HG03457 (cell line): ENCODE results near the gene EMID1.
A peak's percentile ranks its signal among the peaks of the same experiment; 100 is the strongest.

ENCODE experiments used
- ATAC-seq: cut with Tn5 transposase; IDR thresholded peaks from one replicate; pipeline ENCODE4 v1.9.1; 2021; ENCODE audit warnings: moderate number of reproducible peaks; ENCODE audit not compliant: unreplicated experiment

Gene EMID1

DNA sequence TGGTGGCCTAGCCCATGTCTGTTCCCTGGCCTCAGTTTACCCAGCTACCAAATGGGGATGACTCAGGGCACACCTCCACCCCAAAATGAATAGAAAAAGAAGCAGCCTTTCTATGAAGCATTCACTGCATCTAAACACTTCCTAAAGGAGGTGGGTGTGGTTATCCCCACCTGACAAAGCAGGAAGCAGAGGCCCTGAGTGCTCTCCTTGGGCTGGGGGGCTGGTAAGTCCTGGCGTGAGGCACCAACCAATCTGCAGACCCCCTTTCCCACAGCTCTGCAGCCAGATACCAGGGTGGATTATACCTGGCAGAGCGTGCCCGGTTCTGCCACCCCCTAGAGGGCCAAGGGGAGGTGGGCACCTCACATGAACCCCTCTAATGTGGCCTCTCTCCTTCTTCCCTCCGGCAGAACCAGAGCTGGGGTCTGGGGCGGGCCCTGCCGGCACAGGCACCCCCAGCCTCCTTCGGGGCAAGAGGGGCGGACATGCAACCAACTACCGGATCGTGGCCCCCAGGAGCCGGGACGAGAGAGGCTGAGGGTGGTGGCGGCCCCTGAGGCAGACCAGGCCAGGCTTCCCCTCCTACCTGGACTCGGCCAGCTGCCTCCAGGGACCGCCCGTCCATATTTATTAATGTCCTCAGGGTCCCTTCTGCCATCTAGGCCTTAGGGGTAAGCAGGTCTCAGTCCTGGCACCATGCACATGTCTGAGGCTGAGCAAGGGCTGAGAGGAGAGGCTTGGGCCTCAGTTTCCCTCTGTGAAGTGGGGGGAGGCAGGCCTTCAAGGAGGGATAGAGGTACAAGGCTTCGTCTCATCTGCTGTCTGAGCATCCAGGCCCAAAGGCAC is 52.9 kb downstream of the EMID1 start:
- no peak for ATAC-seq

GRCh38 chr22:29259253-29259899 is 53.7 kb downstream of the EMID1 start:
- ATAC-seq: no peak

DNA sequence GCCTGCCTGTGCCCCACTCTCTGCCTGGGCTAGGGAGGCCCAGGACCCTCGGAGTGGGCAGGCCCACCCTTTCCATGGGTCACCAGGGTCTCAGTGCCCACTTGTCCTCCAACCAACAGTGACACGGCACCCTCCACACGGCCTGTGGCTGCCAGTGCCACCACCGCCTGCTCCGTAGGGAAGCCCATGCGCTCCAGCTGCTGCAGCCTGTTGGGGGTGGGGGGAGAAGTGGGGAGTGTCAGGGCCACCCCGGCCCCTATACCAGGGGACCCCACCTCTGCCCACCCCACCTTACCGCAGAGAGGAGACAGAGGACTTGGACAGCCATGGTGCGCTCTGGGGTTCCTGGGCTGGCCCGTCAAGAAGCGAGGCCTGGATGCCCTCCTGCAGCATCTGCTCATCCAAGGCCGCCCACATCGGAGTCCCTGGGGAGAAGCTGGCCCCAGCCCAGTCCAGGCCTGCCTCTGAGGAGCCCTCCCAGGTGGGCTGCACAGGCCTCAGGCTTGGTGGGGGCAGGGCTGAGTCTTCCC is 54.4 kb downstream of the EMID1 start:
- no peak for ATAC-seq

DNA sequence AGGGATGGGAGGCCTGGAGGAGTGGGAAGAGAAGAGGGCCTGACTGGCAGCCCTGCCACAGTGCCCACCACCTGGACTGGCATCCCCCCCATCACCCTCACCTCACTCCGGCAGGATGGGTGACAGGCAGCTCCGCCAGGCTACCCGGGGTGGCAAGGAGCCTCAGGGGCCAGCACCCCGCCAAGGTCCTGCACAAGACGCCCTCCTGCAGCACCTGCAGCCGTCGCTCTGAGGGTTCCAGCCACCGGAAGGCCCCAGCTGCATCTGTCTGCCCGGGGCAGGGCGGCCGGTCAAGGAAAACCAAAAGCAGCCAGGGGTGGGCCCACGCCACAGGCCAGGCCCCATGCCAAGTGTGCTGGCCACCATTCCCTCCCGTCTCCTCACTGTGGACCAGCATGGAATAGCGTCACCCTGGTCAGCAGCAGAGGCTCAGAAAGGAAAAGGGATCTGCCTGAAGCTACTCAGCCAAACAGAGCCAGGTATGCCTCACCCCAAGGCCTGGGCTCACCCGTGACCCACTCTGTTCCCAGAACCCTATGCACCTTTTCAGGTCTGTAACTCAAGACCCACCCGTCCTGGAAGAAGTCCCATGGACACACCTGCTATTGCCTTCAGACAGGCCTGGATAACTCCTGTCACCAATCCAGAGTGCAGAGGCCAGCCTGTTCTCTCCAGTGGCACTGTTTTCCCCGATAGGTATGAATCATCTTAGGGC is 55.1 kb downstream of the EMID1 start:
- ATAC-seq: no peak

- ATAC-seq: no peak
Measured at GRCh38 chr22:29263791-29264276, 58.1 kb downstream of the EMID1 start.

GRCh38 chr22:29265305-29265704 is 59.6 kb downstream of the EMID1 start:
- no peak for ATAC-seq

DNA sequence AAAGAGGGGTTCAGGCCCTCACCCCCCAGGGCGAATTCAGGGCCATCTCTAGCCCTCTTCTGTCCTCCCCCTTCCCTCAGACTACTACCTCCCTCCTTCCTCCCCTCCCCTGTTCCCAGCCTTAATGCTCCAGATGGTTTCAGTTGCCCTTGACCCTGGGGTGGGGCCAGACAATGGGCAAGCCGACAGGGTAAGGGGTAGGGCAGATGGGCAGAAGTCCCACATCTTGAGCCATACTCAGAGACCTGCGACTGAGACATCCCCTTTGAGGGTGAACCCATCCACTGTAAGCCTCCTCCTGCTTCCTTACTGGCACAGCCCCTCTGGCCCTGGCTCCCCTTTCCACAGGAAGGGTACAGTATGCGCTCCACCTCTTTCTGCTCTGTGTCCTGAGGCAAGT is 60.2 kb downstream of the EMID1 start:
- ATAC-seq: no peak

DNA sequence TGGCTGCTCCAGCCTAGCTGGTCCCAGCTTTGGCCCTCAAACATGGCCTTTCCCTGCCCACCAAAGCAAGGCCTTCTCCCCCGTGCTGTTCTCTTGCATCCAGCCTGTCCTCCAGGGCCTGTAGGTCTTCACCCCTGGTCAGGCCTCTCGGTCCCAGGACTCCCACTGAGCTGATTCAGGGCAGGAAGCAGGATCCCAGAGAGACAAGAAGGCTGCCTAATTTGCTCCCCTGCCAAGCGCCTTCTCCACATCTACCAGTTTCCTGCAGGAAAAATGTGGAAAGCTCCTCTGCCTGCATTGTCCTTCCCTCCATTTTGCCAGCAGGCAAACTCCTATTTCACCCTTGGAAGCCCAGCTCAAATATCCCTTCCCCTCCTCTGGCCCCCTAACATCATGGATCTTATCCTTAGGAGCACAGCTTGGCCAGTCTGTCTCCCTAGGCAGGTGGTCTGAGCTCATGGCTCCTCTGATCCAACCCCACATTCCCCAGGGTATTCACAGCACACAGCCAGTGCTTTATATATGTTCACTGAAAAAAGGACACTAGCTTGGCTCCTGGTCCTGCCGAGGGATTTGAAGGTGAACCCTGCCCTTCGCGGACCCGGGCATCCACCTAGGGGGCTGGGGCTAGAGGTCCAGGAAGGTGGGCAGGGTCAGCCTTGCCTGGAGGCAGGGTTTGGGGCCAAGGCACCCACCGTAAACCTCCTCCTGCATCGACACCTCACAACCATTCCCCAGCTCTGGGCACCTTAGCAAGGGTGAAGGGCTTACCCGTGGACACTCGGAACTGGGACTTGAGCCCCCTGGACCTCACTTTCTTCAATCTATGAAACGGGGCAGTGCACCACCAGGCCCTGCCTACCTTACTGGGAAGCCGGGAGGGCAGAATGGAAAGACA is 61.1 kb downstream of the EMID1 start:
- ATAC-seq: no peak

DNA sequence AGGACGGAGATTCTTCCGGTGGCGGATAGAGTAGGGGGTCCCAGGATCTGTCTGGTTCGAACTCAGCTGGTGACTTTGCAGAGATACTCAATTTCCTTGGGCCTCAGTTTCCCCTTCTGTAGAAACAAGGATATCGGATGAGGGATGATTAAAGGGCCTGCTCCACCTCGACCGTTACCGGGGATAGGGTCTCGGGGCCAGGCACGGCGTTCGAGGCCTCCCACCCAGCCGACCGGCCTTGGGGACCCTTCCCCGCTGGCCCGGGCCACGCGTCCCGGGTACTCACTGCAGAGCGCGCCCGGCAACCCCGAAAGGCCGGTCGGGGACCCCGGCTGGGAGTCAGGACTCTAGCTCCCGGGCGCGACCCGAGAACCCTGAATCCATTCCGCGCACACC is 61.8 kb downstream of the EMID1 start:
- no peak for ATAC-seq

DNA sequence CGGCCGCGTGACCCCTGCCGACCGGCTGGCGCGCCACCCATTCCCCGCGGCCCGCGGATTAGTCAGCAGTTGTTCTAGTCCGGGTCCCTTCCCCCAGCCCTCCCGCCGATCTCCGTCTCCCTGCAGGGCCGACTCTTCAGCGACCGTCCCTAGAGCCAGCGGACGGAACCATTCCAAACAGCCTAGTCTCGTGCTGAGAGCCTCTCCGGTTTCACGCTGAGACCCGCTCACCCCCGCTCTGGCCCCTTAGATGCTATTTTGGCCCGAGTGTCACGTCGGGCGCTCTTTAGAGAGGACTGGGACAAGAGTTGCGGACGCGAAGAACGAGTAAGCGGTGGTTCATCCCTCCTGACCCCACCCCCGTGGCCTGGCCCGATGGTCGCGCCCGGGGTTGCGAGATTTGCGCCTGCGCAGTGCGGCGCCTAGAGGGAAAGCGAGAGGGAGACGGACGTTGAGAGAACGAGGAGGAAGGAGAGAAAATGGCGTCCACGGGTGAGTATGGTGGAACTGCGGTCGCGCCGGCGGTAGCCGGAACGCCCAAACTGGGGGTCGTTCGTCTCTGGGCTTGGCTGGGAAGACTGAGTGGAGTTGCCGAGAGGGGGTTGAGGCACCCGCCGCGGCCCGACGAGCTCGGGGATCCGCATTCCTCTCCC is 62.3 kb downstream of the EMID1 start, which contains the start of the genes EWSR1 and RHBDD3:
TSS of gene EWSR1 (plus strand) at position 411 of the 653 bp plus-strand sequence. CDS start at position 480, 69 bp downstream.
TSS of gene RHBDD3 (minus strand) at position 124 of the 653 bp plus-strand sequence. CDS start 2,355 bp downstream, outside the sequence.
- ATAC-seq: peak; percentile 64

DNA sequence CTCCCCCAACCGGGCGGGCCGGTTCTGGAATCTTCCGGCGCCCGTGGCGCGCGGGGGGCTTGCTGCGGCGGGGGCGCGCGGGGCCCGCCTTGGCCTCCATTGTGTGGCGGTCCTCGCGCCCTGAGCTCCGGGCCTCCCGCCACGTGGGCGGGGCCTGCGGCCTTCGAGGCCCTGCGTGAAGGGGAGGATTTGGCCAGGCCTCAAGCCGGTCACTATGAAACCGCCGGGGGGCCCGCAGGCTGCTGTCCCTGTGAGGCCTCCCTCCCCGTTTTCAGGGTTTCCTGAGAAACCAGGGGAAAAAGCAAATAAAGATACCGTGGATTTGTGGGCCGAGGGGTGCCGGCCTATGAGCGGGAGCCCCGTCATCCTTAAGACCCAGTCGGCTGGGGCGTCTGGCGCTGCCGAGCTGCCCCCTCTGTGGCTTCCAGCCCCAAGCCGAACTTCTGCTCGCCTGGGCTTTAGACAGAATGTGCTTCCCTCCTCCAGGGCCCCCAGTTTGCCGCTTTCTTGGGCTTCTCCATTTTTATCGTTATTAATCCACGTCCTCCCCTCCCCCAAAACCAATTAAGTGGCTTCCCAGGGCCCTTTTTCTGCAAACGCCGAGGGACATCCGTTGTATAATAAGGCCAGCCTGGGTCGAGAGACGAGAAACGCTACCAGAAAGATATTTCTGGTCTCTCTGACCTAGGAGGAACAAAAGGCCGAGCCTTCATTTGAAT is 63.0 kb downstream of the EMID1 start:
- no peak for ATAC-seq

DNA sequence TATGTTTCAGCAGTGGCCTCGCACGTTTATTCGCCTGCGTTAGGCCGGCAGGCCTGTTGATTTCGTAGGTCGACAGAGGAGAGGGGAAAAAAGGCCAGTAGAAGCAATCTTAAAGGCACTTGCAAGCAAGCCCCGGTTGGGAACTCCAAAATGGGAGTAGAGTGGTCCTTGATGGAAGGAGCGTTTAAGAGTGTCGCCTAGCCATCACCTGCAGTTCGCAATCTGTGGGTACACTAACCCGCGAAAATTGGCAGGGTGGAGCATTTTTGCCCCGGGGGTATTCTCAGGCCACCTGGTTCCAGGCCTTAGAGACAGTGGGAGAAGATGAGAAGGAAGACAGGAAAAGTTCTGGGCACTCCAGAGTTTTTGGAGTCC is 63.5 kb downstream of the EMID1 start:
- no peak for ATAC-seq

DNA sequence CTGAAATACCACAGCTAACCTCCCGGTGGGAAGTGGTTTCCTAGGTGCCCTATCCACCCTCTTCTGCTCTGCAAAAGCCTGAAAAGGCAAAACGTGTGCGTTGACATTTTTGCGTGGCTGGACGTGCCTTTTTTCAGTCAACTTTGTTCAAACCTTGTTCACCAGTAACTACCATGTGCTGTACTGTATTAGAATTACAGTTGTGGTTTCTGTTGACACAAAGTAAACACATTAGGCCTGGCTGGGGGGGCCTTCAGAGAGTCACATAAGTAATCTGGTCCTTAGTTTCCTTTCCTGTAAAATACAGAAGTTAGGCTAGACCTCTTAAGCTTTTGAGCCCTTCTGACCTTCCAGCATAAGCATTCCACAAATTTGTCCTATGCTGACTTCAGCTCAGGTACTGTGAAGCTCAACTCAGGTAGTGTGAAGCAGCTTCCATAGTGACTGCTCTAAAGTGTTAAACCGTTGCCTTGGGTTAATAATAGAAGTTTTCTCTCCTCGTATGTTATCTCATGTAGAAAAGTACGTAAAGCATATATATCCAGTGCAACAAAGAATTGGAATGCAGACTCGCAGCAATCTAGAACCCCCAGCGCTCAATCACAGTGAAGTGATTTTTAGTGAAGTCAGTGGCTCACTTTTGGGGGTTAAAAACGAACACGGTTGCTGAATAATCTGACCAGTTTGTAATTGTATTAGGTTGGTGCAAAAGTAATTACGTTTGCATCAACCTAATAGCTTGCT is 64.2 kb downstream of the EMID1 start:
- ATAC-seq: no peak

DNA sequence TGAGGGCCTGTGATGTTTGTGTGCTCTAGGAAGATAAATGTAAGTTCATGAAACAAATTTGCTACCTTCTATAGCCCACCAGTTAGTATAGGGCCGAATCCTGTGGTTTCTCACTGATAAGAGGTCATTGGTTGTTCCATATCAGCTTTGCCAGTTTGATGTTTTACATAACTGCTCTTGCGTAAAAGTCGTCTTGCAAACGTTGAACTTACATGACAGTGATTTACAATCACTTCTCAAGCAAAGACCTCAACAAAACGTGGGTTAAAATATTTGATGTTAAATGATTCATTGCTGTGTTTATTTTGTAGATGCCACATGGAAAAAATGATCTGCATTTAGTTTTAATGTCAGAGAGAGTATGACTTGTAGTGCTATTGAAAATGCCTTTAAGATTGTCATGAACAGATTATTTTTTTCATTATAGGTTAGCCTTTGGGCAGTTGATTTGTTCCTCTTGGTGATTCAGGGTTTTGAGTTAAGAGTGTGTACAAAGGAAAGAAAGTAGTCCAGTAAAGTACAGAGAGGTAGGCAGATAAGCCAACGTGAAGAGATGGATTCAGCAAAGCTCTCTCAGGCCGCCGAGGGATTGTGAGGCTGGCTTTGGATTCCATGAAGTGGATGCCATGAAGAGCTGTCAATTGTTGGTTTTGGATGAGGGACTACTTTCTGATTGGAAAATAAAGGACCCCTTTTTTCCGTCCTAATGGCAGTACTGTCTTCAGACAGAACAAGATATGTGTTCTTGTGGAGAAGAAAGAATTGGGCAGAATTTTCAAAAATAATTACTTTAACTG is 65.0 kb downstream of the EMID1 start:
- ATAC-seq: no peak

DNA sequence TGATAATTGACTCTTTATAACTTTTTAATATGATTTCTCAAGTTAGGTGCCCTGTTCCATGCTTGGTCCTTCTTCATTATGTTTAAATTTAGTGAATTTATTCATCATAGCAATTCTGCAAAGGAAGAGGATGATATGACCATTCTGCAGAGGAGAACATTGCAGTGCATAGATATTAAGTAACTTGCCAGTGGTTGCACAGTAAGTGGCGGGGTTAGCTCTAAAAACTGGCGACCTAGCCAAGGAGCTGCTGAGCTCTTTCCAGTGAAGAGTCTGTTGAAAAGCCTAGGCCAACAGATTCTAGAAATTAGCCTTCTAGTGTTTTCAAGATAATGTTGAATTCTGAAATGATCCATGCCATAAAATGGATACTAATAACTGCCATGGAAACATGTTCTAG is 66.9 kb downstream of the EMID1 start:
- ATAC-seq: no peak

GRCh38 chr22:29275167-29275566 is 69.5 kb downstream of the EMID1 start:
- no peak for ATAC-seq

DNA sequence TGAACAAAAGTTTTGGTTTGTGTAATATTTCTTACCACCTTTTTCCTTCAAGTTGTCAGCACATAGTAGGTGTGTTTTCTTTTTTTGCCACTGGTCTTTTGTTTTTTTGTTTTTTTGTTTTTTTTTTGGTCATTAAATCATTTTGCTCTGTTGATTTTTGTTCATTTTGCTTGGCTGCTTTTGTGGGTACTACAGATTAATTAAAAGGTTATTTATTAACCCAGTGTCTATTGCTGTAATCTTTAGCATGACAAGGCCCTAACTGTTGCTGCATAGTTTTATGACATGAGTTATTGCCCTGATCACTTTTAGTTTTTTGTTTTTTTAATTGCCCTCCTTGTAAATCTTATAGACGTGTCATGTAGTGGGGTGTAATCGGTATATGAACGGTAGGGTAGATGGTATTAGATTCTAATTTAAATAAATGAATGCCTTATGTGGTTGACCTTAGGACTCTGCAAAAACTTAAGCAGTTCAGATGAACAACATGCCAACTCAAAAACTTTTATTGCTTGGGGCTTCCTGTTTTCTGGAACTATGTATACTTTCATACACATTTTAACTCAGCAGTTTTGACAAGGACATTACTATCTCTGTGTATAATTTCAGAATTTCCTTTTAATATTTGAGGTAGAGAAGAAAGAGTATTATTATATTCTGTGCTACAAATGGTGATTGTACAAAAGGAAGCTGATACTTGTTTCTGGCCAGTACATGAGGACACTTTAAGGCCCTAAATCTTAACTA is 70.3 kb downstream of the EMID1 start:
- no peak for ATAC-seq
